Activated CD8-positive, alpha-beta memory T cell treated with anti-CD3 and anti-CD28 coated beads for 1 hour (primary cell): Measurements from ENCODE around the gene OVAAL.

Experiments
- DNase-seq, 2 donors: peaks; one replicate each; pipeline ENCODE4 v3.0.0-alpha.2; 2020; ENCODE audit warnings: low read depth in 1 of 2; ENCODE audit errors: extremely low read depth in 1 of 2

Gene OVAAL

DNA sequence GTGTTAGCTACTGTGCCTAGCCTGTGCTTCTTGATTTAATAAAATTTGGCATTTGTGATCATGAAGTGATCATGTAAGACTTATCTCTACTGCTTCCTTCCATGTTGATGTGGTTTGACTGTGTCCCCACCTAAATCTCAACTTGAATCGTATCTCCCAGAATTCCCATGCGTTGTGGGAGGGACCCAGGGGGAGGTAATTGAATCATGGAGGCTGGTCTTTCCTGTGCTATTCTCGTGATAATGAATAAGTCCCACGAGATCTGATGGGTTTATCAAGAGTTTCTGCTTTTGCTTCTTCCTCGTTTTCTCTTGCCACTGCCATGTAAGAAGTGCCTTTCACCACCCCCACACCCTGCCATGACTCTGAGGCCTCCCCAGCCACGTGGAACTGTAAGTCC is at the start of gene OVAAL:
Gene OVAAL, plus strand, starts transcription at position 301 of the 400 bp plus-strand sequence.
- DNase-seq: no peak

DNA sequence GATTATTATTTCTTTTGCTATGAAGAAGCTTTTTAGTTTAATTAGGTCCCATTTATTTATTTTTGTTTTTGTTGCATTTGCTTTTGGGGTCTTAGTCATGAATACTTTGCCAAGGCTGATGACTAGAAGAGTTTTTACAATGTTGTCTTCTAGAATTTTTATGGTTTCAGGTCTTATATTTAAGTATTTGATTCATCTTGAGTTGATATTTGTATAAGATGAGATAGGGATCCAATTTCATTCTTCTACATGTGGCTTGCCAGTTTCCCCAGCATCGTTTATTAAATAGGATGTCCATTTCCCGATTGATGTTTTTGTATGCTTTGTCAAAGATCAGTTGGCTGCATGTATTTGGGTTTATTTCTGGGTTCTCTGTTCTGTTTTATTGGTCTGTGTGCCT is 47.9 kb upstream of the OVAAL start:
- no peak for DNase-seq

DNA sequence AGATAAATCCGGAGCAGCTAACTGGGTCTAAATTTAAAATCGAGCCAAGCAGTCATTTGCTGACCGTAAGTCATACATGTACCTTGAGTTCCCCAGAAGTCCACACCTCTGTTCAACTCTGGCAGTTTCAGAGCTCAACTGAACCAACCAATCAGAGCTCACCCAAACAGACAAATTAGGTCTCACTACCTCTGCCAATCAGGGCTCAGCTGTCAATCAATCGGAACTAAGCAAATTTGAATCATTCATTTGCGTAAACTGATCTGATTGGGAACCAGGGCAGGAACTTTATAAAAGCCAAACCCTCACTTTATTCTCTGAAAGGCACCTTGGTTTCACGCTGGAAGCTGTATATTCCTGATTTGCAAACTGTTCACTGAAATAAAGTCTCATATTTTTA is 45.2 kb upstream of the OVAAL start:
- DNase-seq: no peak

DNA sequence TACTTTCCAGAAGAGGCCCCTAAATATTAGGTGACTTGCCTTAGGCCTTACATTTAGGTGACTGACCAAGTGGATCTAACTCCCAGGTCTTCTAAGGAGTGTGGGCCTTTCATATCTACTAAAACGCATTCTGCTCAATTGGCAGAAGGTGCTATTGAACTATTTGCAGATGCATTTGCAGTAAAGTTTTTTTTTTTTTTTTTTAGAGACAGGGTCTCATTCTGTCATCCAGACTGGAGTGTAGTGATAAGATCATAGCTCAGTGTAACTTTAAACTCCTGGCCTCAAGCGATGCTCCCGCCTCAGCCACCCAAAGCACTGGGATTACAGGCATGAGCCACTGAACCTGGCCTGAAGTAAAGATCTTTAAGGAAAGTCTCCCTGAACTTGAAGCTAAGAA is 43.4 kb upstream of the OVAAL start:
- no peak for DNase-seq

DNA sequence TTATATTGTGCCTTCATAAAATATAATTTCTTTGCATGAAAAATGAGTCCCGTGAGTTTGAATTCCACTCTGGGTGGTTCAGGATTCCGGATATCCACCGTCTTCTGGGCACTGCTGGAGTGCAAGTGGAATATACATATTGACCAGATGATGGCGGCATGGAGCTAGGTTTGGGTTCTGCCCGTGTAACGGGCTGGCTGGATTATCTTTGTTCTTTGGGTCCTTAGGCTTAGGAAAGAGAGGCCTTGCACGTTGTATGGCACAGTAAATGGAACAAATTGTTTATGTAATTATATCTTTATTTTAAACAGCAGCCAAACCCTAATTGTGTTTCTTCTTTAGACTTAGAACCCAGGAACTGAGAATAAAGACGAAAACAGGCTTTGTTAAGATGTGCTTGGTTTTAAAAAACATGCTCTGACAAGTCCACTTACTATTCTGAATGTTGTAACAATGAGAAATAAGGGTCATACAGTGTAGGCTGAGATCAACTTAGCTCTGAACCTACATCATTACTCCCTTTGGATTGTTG is 42.8 kb upstream of the OVAAL start:
- DNase-seq: peak; percentile 11 to 14

DNA sequence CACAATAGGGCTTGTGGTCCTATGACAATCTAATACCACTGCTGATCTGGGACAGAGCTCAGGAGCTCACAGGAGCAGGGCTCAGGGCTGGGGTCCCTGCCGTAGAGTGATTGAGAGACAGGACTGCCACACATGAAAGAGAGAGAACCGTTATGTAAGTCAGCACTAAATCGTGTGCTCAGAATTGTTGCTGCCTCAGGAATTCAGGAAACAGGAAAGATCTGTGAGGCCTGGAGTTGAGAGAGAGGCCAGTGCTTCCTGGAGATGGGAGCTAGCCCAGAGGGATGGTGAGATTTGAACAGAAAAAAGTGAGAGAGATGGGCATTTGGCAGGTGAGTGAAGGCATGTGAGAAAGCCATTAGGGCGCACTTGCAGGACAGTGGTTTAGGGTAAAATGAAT is 38.9 kb upstream of the OVAAL start:
- DNase-seq: no peak

DNA sequence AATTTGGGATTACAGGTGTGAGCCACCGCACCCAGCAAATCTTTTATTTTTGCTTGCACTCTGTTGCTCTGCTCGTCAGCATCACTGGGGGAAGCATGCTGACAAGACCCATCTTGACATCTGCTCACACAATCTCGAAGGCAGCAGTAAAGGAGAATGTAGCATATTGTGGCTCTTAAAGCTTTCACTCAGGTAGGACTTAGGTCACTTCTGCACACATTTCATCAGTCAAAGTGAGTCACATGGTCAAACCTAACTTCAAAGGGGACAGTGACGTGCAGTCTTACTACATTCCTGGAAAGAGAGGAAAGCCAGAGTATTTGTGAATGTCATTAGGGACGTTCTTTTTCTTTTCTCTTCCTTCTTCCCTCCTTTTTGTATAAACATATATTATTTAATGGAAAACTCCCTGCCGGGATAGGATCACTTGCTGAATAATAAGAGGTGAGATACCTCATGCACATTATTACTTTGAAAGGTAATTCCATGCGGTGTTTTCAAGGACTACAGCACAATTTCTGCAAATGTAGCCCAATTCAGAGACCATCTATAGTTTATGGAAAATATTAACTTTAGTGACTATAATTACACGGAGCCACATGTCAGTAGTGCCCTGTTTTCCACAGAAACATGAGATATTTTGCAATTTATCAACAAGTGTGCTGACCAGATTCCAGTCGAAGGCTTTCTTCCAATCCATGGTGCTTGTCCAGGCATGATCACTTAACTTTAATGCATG is 37.1 kb upstream of the OVAAL start:
- DNase-seq: no peak

DNA sequence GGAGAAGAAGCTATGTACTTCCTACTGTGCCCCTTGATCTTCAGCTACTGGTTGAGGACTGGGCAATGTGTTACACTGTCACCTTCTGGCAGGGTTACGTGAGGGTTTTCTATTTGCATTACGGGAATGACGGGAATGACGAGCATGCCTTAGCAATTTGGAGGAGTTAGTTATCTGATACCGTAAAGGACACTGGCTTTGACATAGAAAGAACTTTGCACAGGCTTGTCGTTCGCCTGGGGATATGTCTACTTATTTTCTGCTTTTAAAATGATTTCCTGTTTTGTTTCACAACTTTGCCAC is 36.6 kb upstream of the OVAAL start:
- DNase-seq: no peak

DNA sequence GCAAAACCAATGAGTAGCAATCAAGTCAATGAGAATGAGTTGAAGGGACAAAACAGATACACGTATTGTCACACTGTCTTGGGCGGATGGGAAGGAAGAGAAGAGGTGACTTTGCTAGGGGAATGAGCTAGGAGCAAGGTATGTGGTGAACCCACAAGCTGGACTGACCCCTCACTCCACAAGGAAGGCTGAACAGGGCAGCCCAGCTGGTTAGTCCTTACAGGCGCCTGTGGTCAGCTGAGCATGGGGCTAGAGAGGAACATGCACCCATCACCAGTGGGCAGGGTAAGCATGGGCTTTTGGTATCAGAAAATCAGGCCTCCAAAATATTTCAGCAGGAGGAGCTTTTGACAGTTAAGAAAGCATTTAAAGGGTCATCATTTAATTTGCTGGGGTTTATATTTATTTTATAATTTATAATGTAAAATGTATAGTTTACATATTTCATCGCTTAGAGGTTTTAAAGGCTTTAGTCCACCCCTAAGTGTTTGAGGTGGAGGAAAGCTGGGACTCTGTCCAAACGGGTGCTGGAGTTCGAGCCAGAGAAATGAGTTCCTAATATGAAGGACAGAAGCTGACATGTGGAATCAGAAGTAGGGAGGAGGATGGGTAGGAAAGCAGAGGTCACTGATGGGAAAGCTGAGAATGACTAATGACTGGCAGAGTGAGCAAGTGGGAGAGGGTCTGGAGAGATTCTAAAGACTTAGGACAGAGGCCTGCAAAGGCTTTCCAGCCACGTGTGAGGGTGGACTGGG is 34.4 kb upstream of the OVAAL start:
- DNase-seq: no peak

DNA sequence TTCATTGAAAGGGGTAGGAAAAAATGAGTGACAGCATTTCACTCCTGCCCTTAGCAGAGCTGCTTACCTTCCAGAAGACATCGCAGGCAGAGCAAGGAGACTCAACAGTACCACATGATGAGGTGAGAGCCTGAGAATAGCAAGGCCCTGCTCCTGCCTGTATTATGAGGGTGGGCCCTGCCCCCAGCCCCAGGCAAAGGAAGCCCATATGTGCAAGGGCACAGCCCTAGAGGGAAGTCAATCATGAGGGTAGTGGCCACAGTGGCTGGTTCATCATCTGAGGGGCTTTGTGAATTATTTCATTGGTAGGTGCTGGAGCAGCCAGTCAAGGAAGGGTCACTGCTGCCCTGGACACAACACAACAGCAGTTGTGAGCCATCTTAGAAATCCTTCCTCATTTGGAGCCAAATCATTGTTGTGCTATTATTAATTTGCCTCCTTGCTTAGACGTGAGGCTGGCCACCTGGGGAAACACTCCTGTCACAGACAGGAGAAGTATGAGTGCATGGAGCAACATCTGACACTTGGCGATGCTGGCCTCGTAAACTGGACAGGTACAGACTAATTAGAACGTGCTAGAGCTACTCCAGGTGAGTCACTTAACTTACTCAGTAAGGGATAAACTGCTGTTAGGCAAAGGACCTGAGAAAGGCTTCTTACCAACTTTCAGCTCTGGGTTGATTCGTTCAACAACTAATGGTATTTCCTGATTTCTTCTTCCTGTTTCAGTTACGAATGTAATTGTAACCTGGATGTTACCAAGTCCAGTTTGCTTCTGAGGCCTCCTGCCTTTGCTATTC is 33.6 kb upstream of the OVAAL start:
- no peak for DNase-seq

DNA sequence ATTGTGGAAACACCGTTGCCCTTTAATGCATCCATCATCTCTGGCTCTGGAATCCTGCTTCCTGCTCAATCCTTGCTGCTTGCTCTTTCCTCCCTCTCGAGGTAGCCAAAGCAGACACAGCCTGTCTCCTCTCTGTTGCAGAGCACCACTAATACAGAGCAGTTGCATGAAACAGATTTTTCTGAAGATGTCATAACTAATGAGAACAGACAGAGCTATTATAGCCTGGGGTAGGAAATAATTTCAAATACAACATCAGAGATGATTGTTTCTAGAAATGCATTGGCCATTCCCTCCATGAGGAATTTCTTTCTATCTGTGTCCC is 33.1 kb upstream of the OVAAL start:
- no peak for DNase-seq

DNA sequence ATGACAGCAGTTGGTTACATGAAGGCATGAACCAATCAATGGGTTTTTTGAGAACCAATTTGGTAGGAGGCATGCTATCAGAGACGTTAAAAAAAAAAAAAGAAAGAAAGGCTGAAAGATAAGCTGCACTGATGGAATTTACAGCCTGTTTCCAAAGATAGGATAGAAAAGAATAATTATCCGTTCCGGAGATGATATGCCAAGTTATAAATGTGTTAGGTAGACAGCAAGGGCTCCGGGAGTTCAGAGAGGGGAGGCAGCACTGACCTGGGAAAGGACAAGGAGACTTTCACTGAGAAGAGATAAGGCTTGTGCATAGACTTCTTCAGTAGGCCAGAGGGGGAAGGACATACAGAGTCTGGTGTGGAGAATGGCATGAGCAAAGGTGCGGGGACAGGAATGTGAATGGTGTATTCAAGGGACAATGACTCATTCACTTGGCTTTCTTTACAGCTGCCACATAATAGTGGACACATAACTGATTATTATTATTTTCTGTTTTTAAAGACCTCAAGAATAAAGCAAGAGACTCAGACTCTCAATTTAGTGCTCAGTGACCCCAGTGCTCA is 31.6 kb upstream of the OVAAL start:
- DNase-seq: no peak

DNA sequence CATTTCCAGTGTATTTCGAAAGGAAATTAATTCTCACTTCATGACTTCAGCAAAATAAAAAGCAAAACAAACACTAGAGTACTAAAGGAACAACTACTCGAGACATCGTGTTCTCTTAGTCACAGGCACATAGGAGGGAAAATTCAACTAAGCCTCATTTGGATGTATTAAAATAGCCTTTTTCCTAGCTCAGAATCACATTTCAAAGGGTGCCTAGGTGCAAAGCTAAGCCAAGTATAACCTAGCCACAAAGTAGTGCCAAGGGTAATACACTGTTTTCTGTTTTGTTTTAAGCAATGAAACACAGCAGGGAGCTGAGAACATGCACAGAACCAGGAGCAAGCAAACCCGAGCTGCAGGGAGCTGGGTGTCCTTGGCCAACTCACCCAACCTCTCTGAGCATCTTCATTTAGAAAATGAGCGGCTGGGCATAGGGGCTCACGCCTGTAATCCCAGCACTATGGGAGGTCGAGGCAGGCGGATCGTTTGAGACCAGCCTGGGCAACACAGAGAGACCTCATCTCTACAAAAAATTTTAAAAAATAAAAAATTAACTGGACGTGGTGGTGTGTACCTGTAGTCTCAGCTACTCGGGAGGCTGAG is 29.8 kb upstream of the OVAAL start:
- no peak for DNase-seq

DNA sequence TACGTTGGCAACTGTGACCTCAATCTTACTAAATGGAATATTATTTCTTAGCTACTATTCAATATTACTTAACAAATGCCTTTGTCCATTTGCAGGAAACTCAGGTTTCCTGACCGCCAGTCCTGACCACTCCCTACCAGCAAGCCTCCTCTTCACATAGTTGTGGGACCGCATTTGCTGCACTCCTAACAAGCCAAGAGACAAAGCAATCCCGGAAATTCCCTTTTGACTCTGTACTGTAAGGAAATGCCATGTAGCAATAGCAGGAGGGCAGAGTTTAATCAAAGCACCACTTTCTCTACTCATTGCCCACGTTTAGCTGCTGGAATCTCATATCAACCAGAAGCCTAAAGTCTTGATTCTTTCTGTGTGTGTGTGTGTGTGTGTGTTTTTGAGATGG is 28.3 kb upstream of the OVAAL start:
- no peak for DNase-seq

DNA sequence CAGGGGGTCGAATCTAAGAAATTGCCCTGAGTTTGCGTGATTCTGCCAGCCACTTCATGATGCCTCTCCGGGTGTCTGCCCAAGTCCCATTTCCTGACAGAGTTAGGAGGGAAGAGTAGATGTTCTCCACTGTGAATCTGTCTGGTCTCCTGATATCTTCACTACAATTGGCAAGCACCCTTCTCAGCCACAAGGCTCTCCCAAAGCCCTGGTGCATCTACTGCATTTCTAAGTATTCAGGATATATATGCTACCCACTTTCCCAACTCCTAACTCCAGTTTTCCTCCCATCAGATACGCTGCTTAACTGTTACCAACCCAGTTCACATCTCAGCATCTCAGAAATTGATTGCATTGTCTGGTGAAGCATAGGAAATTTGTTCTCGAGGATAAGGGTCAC is 25.9 kb upstream of the OVAAL start:
- no peak for DNase-seq

DNA sequence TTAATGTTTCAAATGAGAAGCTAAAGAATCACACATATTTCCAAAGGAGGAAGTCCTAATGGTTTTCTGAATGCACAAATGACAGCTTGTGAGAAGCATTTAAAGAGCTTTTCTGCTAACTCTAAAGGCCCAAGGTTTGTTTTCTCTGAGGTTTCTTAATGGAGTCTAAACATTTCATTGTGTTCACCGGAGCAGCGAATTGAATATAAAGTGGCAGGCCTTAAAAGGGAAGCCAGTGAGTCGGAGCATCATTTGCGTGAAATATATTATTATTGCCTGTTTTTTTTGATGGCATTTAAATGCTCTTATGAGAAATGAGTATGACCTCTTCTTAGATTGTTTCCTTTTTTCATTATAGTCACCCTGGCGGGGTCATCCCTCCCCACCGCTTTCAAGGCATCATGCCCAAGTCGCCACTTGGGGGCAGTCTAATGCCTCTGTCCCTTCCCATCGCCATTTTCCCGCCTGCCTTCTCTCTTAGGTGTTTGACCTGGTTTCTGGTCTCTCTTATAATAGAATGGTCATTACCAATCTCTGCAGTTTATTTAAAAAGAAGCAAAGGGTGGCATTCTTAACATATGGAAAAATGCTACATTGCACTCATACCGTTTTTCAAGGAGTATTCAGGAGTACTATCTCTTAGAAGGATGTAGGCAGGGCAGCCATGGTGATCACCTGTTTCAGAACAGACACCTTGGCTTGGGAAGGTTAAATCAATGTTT is 25.3 kb upstream of the OVAAL start:
- DNase-seq: peak in 1 of 2 donors; percentile 39

DNA sequence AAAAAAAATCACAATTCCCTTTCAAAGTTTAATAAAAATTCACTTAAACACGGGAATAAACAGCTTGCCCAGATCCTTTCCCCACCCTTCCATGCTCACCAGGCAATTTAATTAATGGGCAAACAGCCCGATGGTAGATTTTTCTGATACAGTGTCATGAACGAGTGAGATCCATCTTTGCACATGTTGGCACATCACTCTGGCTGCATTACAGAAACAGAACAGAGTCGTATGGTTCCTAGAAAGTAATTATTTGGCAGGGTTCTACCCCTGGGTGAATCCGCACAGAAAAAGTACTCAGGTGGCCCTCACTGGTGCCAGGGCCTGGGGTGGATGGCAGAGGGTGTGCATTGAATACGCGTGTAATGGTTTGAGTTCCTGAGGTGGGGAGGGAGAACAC is 24.6 kb upstream of the OVAAL start:
- no peak for DNase-seq

DNA sequence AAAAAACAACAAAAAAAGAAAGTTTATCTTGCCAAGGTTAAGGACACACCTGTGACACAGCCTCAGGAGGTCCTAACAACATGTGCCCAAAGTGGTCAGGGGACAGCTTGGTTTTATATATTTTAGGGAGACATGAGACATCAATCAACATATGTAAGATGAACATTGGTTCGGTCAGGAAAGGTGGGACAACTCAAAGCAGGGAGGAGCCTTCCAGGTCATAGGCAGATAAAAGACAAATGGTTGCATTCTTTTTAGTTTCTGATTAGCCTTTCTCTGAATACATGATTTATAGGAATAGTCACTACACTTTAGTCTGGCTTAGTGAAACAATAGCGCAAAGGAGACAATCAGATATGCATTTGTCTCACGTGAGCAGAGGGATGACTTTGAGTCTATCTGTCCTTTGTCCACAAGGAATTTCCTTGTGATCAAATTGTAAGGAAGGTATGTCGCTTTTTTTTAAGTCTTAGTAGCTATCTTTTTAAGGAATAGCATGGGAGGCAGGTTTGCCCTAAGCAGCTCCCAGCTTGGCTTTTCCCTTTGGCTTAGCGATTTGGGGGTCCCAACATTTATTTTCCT is 23.3 kb upstream of the OVAAL start:
- no peak for DNase-seq

DNA sequence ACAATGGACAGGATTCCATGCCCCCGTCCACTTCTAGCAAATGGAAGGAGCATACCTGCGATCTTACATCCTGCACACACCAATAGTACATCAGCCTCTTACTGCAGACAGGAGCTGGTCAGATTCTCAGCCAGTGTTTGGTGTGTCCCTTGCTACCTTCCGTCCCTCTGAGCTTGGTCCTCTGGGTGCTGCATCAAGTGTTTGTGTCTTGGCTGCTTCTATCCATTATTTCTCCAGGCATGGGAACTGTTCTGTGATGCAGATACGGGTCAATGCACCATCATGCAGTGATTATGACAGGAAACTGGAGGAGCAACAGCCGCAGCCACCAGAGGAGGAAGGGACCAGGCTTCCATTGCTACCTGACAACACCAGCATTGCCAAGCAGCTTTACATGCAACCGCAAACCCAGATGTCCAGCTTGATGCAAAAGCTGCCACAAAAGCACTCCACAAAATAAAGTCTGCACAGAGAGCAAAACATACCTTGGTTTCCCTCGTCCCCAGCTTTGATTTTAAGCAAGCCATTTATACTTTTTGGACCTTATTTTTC is 21.9 kb upstream of the OVAAL start:
- no peak for DNase-seq

DNA sequence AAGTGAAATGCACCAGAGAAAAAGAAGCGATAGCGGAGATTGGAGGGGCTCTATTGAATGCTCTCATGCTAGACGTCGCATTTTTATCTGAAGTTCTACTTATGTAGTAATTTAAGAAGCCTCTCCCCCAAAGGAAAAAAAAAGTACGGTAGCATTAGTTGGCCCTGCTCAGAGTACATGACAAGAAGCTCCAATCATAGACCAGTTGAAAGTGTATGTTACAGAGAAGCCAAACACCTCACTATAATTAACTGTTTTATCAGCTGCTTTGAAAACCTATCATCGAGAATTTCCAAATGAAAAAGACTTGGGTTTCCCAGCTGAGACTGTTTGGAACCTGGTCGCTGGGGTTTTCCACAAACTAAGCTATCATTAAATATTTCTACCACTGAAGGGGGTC is 19.6 kb upstream of the OVAAL start:
- DNase-seq: no peak
